NCI-H1694 (cell line): ENCODE measurements around the gene PAK4.
A peak's percentile ranks its signal among the peaks of the same experiment; 100 is the strongest.
"Not testable (repeated sequence)": the region's sequence is repeated elsewhere in the genome, so short reads cannot be mapped to it uniquely, and the experiment has no call there.

ENCODE experiments used
- DNase-seq: peaks from one replicate; lab custom pipeline; 2025; lab: John Stamatoyannopoulos, UW

The PAK4 gene

DNA sequence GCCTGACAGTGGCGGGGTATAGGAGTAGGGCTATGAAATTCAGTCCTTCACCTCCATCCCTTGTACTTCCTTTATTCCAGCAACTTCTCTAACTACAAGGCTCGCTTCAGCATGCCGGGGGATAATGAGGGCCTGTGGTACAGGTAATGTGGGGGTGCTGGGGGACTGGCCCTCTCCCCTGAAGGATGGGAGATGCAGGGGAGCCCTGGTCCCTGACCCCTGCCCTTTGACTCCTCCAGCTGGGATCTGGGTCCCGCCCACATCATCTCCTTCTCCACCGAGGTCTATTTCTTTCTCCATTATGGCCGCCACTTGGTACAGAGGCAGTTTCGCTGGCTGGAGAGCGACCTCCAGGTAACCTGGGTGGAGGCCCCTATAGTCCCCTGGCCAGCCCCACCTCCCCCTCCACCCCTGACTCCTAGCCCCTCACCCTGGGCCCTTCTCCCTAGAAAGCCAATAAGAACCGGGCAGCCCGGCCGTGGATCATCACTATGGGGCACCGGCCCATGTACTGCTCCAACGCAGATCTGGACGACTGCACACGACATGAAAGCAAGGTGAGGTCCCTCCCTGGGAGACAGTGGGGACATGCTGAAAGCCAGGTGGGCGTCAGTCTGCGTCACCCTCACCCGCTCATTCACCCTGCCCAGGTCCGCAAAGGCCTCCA, 25.0 kb upstream of the PAK4 start:
- DNase-seq, result no peak

DNA sequence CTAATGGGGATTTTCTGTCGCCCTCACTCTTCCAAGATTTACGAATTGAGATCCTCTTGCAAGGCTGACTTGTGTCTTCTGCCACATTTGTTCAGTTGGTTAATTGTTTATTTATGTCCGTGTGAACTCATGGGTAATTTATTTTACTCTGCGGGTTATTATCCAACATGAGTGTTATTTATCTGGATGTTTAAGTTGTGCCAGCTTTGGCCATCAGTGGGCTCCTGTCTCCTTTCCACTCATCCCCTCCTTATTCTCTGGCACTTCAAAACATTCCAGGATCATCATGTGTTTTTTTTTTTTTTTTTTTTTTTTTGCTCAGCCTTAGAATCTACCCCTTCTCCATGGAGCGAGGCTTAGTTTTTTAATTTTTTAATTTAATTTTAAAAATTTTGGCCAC, 22.4 kb upstream of the PAK4 start:
- no peak for DNase-seq

DNA sequence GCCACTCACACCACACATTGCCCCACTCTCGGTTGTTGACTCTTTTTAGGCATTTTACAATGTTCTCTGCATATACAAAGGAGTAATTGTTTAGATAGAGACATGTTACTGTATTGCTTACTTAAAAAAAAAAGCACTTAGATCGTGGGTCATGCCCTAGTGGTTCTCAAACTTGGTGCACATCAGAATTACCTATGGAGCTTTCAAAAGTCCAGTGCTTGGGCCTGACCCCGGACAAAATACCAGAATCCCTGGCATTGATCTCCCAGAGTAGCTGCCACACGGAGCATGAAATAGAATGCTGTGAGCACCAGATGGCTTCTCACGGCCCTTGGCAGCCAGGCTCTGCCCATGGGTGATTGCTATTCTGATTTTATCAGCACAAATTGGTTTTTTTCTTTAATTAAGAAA, 21.4 kb upstream of the PAK4 start:
- peak; percentile 28 for DNase-seq

GRCh38 chr19:39106194-39106593, 19.4 kb upstream of the PAK4 start:
- no peak for DNase-seq

DNA sequence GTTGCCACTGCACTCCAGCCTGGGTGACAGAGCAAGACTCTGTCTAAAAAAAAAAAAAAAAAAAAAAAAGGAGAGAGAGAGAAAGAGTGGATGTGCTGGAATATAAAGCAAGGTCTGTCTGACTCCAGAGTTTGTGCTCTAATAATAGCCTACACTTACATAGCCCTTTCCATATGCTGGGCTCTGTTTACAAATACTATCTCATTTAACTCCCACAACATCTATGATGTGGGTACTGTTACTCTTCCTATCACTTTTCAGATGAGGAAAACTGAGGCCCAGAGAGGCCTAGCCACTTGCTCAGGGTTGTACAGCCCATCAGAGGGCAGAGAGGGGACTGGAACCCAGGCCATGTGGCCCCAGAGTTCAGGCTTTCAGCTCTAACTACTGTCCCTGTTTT, 15.9 kb upstream of the PAK4 start:
- no peak for DNase-seq

- peak; percentile 50 for DNase-seq
Observed at GRCh38 chr19:39110263-39110967, 15.2 kb upstream of the PAK4 start.

- no peak for DNase-seq
Observed at GRCh38 chr19:39111593-39112199, 13.9 kb upstream of the PAK4 start.

DNA sequence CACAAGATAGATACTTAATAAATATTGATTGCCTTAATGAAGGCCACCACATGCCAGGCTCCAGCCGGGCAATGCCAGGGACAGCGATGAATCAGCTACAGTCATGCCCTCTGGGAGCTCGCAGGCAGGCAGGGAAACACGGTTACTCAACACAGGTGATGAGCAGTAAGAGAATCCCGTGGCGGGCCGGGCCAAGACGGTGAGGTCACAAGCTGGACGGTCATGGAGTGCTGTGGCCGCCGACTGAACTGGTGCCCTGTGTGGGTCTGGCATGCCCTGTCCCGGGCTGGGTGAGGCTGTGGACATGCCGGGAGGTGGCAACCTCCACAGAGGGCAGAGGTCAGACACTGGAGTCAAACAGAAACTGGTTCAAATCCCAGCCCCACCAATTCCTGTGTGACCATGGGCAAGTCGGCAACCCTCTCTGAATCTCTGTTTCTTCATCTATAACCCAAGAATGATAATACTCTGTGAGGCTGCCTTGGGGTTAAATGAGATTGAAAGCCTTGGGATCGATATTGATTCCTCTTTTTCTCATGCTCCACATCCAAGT, 13.2 kb upstream of the PAK4 start:
- DNase-seq, result no peak

DNA sequence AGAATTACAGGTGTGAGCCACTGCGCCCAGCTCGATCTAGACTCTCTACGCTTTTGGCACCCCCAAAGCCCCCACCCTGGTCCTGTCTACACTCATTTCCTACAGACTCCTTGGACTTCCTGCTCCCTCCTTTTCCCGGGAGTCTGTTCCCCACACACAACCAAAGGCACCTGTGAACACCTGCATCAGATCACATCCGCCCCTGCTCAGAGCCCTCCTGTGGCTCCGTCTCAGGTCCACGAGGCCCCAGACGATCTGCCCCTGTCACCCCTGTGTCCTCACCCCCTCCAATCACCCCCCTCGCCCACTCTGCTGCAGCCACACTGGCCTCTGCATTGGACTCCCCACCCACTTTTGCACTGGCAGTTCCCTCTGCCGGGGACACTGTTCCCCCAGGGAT, 12.4 kb upstream of the PAK4 start:
- DNase-seq, result no peak

DNA sequence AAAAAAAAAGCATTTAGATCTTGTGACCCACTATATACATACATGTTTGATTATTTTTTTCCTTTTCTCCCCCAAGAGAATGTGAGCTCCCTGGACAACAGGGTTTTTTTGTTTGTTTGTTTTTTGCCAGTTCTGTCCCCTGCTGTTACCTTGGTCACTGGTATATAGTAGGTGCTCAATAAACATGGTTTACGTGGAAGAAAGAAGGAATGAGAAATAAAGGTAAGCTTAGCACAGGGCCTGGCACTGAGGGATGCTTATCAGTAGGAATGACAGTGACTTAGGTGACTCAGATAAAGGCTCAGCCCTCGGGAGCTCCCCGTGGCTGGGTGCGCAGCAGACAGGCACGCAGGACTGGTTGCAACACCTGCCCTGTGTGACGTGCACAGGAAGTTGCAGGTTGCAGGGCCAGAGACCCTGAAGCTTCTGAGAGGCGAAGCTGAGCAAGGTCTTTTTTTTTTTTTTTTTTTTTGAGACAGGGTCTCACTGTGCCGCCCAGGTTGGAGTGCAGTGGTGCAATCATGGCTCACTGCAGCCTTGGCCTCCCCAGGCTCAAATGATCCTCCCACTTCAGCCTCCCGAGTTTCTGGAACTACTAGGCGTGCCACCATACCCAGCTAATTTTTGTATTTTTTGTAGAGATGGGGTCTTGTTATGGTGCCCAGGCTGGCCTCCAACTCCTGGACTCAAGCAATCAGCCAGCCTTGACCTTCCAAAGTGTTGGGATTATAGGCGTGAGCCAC, 10.3 kb upstream of the PAK4 start:
- DNase-seq, result no peak

DNA sequence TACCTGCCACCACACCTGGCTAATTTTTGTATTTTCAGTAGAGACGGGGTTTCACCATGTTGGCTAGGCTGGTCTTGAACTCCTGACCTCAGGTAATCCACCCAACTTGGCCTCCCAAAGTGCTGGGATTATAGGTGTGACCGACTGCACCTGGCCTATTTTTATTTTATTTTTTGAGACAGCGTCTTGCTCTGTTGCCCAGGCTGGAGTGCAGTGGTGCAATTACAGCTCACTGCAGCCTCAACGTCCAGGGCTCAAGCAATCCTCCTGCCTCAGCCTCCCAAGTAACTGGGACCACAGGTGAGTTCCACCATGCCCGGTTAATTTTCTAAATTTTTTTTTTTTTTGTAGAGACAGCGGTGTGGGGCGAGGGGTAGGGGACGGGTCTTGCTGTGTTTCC, 8.6 kb upstream of the PAK4 start:
- not testable (repeated sequence) for DNase-seq

DNA sequence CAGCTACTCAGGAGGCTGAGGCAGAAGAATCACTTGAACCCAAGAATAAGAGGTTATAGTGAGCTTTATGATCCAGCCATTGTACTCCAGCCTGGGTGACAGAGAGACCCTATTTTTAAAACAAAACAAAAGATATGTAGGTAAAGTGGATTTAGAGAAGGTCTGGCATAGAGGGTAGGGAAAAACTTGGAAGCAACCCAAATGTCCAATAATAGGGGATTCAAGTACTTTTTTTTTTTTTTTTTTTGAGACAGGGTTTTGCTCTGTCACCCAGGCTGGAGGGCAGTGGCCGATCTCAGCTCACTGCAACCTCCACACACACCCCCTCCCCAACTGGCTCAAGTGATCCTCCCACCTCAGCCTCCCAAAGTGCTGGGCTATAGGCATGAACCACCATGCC, 5.8 kb upstream of the PAK4 start:
- DNase-seq, result no peak

DNA sequence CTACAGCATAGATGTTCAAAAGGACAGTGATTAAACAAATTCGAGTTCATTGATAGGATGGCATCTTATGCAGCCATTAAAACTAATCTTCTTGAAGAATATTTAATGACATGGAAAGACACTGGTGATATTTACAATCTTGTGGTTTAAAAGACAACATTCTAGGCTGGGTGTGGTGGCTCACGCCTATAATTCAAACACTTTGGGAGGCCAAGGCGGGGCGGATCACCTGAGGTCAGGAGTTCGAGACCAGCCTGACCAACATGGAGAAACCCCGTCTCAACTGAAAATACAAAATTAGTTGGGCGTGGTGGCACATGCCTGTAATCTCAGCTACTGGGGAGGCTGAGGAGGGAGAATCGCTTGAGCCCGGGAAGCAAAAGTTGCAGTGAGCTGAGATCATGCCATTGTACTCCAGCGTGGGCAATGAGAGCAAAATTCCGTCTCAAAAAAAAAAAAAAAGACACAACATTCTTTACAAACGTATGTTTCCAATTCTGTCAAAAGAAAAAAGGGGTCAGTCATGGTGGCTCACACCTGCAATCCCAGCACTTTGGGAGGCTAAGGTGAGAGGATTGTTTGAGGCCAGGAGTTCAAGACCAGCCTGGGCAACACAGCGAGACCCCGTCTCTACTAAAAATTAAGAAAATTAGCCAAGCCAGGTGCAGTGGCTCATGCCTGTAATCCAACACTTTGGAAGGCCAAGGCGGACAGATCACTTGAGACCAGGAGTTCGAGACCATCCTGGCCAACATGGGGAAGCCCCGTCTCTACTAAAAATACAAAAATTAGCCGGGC, 2.5 kb upstream of the PAK4 start:
- no peak for DNase-seq

DNA sequence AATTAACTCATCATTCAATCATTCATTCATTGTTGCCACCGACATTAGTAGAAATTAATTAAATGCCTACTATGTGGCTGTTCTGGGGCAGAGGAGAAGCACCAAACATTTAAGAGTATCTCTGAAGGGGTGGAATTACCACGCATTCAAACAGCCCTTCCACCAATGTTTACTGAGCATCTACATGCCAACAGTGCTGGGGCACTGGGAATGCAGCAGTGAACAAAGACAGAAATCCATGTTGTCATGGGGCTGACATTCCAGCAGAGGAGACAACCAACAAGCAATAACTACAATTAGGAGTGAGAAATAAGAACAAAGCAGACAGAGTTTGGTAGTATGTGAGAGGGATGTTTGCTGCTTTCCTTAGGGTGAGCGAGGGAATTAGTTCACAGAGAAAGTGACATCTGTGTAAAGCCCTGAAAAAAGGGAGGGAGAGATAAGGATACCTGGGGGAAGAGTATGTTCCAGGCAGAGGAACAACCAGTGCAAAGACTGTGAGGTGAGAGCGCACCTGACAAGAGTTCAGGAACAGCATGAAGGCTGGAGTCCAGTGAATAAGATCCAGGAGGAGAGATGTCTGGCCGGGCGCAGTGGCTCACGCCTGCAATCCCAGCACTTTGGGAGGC, 1.3 kb upstream of the PAK4 start:
- DNase-seq, result no peak

- DNase-seq, result no peak
Observed at GRCh38 chr19:39125199-39125553, 410 bp upstream of the PAK4 start.

- no peak for DNase-seq
Observed at GRCh38 chr19:39126312-39127187, 964 bp downstream of the PAK4 start.

DNA sequence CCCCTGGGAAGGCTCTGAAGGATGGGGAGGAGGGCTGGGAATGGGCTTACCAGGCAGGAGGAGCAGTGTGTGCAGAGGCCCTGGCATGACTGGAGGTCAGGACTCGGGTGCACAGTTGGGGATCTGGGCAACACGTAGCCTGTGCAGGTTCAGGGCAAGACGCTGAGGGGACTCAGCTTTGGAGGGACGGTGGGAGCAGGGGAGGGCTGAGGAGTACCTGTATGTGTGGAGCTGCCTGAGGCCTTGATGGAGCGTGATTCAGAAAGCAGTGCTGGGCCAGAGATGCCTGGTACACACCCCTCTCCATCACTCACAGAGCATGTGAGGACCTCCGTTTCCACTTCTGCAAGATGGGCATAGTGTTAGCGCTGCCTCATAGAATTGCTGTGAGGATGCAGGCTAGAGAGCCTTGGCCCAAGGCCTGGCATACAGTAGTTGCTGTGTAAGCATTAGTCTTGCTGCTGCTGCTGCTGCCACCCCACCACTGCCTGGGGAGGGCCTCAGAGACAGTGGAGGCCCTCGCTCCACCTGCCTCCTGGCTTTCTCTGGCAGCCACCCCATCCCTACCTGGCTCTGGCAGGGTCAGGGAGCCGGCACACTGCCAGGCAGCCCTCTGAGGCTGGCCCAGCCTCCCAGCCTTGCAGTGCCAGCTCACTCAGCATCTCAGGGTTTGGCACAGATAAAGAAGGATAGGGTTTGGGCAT, 2.4 kb downstream of the PAK4 start:
- DNase-seq, result no peak

GRCh38 chr19:39128516-39129079, 3.0 kb downstream of the PAK4 start:
- no peak for DNase-seq

- DNase-seq, result no peak
Observed at GRCh38 chr19:39129116-39129515, 3.5 kb downstream of the PAK4 start.
